NCI-H1417 treated with DMSO at 0.1 percent for 48 hours (cell line): ENCODE data around the gene PHF21A.

Experiments
- DNase-seq: peaks from one replicate; lab custom pipeline; 2025; lab: John Stamatoyannopoulos, UW

Gene PHF21A

DNA sequence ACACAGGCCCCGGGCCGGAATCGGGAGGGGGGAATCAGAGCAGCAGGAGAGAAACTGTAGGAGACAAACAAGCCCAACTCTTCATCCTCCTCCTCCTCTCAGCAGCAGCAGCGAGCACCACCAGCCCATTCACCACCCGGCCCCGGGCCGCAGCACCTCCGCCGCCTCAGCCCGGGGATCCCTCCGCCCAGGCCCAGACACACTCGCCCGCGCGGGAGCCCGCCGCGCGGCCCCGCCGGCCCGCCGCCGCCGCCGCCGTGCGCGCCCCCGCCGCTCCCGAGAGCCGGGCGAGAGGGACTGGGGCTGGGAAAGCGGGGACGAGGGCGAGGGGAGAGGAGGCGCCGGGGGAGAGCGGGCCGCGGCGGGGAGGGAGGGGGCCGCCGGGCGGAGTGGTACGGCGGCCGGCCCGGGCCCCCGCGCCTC, at the start of gene PHF21A:
PHF21A (minus strand) TSS at position 154 of the 423 bp plus-strand sequence. CDS start 37,235 bp downstream, outside the sequence.
- peak; percentile 54 for DNase-seq

GRCh38 chr11:46170797-46171196, 49.5 kb upstream of the PHF21A start:
- no peak for DNase-seq

DNA sequence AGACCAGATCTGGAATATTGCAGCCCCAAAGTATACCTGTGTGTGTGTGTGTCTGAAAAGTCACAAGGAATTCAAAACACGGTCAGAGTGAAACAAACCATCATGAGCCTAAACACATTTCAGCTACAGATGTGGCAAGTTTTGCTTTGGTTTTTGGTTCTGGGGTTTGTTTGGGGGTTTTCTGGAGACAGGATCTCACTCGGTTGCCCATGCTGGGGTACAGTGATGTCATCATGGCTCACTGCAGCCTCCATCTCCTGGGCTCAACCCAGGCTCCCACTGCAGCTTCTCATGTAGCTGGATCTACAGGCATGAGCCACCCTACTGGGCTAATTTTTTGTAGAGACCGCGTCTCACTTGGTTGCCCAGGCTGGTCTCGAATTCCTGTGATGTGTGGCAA, 41.4 kb upstream of the PHF21A start:
- DNase-seq, result no peak

DNA sequence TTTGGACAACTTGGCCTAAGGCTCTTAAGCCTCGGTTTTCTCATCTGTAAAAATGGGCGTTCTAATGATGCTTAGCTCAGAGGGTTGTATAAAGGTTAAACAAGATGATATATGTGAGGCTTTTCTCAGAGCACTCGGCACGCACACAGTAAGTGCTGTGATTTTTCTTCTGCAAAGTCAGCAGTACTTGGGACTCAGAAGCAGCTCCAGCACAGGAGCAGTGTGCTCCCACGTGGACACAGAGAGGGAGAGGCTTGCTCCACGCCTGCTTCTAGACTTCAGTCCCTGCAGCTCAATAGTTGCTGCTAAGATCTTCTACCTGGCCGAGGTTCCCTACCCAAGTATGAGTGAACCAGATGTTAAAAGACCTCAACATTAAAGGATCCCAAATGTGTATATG, 39.9 kb upstream of the PHF21A start:
- no peak for DNase-seq

GRCh38 chr11:46160100-46160499, 38.8 kb upstream of the PHF21A start:
- no peak for DNase-seq

DNA sequence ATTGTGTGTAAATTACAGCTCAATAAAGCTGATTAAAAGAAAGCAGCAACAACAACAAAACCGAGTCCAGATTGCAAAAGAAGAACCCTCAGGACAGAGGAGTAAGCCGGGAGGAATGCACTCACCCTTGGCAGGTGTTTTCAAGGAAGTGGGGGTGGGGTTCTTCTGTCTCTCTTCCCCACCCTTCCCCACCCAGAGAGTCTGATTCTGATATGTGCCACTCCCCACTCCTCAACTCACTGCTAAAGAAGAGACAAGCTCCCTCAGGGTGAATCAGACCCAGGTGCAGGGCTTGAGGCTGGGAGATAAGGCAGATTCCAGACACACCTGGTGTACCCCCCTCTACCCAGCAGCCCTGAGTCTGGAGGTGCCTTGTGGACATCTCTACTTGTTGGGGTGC, 38.4 kb upstream of the PHF21A start:
- DNase-seq, result no peak

GRCh38 chr11:46149826-46150225, 28.6 kb upstream of the PHF21A start:
- DNase-seq, result no peak

- DNase-seq, result no peak
Measured at GRCh38 chr11:46149342-46149741, 28.1 kb upstream of the PHF21A start.

DNA sequence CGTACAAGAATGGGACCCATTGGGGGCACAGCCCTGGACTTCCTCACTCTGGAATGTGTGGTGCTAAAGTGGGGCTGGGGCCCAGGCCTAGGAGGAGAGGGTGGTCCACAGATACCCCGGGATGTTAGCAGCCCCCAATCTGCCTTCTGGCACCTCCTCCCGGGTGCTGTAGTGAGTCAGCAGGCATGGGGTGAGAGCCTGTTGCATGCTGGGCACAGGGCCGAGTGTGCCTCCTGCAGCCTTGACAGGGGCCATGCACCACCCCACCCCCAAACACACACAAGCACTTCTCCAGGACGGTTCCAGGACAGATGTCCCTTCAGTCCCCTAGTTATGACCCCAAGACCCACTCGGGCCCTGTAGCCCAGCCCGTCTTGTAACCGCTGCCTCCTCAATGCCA, 23.5 kb upstream of the PHF21A start:
- DNase-seq, result no peak

DNA sequence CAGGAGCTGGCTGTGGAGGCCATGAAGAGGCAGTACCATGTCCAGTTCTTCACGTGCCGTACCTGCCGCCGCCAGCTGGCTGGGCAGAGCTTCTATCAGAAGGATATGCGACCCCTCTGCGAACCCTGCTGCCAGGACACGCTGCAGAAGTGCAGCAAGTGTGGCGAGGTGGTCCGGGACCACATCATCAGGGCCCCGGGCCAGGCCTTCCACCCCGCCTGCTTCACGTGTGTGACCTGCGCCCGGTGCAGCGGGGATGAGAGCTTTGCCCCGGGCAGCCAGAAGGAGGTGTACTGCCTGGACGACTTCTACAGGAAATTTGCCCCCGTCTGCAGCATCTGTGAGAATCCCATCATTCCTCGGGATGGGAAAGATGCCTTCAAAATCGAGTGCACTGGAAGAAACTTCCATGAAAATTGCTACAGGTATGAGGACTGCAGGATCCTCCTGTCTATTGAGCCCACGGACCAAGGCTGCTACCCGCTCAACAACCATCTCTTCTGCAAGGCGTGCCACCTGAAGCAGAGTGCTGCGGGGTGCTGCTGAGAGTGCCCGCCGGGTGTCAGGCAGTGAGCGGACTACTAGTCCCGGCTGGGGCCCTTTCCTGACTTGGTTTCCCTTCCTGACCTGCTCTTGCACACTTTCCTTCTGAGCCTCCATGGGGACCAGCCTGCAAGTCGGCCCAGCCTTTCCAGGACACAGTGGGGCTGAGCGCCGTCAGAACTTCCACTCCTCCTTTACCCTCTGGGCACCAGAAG, 22.0 kb upstream of the PHF21A start:
- no peak for DNase-seq

DNA sequence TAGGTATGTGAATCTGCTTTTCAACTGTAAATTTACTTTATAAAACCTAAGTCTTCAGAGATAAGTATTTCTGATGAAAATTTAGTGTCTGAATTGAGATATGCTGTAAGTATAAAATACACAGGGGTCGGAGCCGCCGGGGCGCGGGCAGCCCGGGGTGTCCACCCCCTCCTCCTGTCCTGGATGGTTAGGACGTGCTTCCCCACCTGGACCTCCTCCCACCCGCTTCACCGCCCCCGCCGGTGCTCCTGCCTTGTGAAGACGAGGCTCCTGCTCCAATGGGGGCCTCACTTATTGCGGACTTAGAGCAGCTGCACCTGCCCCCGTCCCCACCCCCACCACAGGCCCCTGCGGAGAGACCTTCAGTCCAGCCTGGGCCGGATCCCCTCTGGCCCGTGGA, 21.3 kb upstream of the PHF21A start:
- no peak for DNase-seq

DNA sequence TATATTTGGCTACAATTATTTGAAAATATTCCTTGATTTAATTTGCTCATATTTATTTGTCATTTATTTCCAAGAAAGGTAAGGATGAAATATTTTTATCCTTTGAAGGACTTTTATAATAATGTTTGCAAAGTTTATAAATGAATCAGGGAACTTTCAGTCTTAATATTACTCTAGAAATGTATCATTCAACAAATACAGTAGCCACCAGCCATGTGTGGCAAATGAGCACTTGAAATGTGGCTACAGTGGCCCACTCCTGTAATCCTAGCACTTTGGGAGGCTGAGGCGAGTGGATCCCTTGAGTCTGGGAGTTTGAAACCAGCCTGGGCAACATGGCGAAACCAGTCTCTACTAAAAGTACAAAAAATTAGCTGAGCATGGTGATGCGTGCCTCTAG, 20.3 kb upstream of the PHF21A start:
- no peak for DNase-seq

- DNase-seq, result no peak
Measured at GRCh38 chr11:46134540-46134939, 13.3 kb upstream of the PHF21A start.

DNA sequence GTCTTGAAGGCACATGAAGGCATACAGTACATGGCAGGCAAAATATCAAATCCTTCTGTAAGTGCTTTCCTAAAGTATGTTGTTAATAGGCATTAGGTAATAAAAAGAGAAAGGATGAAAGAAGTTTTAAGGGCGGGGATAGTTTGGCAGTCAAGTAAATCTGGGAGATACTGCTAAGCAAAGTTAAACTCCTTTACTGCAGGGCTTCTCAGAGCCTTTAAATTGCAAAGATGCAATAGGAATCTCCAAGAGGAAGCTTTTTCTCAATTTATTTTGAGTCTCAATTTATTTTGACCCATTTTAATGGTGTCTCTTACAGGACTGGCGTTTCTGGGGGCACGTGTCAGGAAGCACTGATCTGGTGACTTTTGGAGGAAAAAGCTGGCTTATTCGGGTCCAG, 12.8 kb upstream of the PHF21A start:
- no peak for DNase-seq

DNA sequence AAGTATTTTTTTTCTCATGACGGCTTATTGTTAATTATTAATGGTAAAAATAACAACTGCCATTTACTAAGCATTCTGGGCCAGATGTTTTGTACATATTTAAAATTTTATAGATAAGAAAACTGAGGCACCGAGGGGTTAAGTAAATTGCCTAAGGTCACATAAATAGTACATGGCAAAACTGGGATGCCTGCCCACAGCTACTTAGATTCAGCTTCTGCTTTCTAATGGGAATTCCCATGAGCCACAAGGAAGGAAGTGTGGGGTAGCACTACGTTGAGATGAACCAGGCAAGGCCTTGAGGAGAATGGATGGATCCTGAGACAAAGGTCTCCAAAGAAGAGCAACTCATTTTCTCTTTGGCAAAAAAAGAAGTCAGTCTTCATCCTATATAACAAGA, 11.9 kb upstream of the PHF21A start:
- no peak for DNase-seq

GRCh38 chr11:46130286-46130940, 9.2 kb upstream of the PHF21A start:
- no peak for DNase-seq

DNA sequence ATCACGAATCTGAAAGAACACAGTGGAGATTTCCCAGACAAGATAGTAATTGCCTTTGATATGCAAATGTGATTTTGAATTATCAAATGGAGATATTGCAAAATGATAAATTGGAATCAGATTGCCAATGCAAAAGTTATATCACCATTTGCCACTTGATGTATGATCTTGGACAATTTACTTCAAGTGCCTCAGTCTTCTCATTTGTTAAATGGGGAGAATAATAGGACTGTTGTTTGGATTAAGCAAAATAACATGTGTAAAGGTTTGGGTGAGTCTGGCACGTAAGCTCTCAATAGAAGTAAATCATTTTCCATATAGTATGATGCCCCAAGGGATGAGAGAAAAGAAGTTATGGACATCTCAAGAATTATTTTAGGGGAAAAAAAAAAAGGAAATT, 7.9 kb upstream of the PHF21A start:
- DNase-seq, result no peak

- DNase-seq, result no peak
Measured at GRCh38 chr11:46127150-46127638, 5.9 kb upstream of the PHF21A start.

DNA sequence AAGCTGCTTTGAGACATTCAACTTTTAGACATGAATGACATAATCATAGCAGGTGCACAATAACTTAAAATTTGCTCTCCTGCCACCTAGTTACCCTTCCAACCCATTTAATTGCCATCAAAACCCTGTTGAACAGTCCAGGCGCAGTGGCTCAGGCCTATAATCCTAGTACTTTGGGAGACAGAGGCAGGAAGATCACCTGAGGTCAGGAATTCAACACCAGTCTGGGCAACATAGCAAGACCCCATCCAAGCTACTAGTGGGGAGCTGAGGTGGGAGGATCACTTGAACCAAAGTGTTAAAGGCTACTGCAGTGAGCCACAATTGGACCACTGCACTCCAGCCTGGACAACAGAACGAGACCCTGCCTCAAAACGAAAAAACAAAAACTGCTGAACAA, 4.0 kb upstream of the PHF21A start:
- no peak for DNase-seq

GRCh38 chr11:46122945-46123715, 1.9 kb upstream of the PHF21A start:
- DNase-seq, result no peak

DNA sequence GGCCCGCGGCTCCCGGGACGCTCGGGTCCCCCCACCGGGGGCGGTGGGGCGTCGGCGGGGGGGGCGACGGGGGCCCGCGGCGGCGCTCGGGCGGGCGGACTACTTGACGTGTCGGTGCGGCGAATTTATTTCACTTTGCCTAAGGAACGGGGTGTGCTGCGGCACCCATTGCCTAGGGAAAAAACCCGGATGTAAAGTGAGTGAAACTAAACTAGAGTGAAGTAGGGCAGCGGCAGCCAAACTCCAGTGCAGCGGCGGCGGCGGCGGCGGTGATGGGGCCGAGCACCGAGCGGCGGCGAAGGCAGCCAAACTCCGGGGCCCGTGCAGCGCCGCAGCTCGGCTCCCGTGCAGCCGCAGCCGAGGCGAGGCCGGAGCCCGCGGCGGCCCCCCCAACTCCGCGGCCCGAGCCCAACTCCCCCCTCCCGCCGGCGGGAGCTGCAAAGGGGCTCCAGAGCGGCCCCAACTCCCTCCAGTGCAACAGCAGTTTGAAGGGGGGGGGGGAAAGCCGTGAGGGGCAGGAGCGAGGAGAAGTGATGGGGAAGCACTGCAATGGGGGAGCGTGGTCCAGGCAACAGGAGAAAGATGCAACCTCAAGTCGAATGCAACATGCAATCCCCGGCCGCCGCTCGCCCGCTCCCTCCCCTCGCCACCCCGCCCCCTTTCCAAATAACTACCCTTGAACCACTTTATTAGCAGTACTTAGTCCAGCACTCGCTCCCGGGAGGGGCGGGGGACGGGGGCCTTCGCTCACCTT, 647 bp upstream of the PHF21A start:
- DNase-seq, result peak; percentile 64
